Measurements from ENCODE around the gene NTRK3.

Gene NTRK3

GRCh38 chr15:88232771-88233201 lies 23.8 kb downstream of the NTRK3 start:
- H3K36me3 ChIP-seq (ENCODE audit: control insufficient read depth in 2 of 2, insufficient read depth in 2 of 2, low read length in 2 of 2), result no peaks in the 10 kb centered on the region
- no peak overlapping the region for H3K4me3 ChIP-seq (ENCODE audit: low read length in 2 of 2)
- H3K27ac ChIP-seq (ENCODE audit: low read depth in 2 of 2, low read length in 2 of 2), result no peak overlapping the region
- H3K4me1 ChIP-seq (ENCODE audit: control insufficient read depth in 2 of 2, insufficient read depth in 2 of 2, low read length in 2 of 2), result no peaks in the 10 kb centered on the region
- H3K9me3 ChIP-seq (ENCODE audit: control insufficient read depth in 2 of 2, low read length in 2 of 2), result no peaks in the 10 kb centered on the region
- H3K9ac ChIP-seq (ENCODE audit: low read depth in 1 of 2, low read length in 2 of 2), result no peak overlapping the region
- no peaks in the 10 kb centered on the region for H3K27me3 ChIP-seq (ENCODE audit: control insufficient read depth in 2 of 2, insufficient read depth in 2 of 2, low read length in 2 of 2)

GRCh38 chr15:88231909-88232644 lies 24.5 kb downstream of the NTRK3 start:
- Histone ChIP-seq H3K4me1 (ENCODE audit: control insufficient read depth in 2 of 2, insufficient read depth in 2 of 2, low read length in 2 of 2) (no peaks in the 10 kb centered on the region), H3K27me3 (ENCODE audit: control insufficient read depth in 2 of 2, insufficient read depth in 2 of 2, low read length in 2 of 2) (no peaks in the 10 kb centered on the region), H3K36me3 (ENCODE audit: control insufficient read depth in 2 of 2, insufficient read depth in 2 of 2, low read length in 2 of 2) (no peaks in the 10 kb centered on the region), H3K9ac (ENCODE audit: low read depth in 1 of 2, low read length in 2 of 2) (no peak overlapping the region), H3K4me3 (ENCODE audit: low read length in 2 of 2) (no peak overlapping the region), H3K9me3 (ENCODE audit: control insufficient read depth in 2 of 2, low read length in 2 of 2) (no peaks in the 10 kb centered on the region), H3K27ac (ENCODE audit: low read depth in 2 of 2, low read length in 2 of 2) (no peak overlapping the region)

- Histone ChIP-seq H3K9ac (ENCODE audit: low read depth in 1 of 2, low read length in 2 of 2) (no peak overlapping the region), H3K27me3 (ENCODE audit: control insufficient read depth in 2 of 2, insufficient read depth in 2 of 2, low read length in 2 of 2) (no peaks in the 10 kb centered on the region), H3K36me3 (ENCODE audit: control insufficient read depth in 2 of 2, insufficient read depth in 2 of 2, low read length in 2 of 2) (no peaks in the 10 kb centered on the region), H3K4me1 (ENCODE audit: control insufficient read depth in 2 of 2, insufficient read depth in 2 of 2, low read length in 2 of 2) (no peaks in the 10 kb centered on the region), H3K9me3 (ENCODE audit: control insufficient read depth in 2 of 2, low read length in 2 of 2) (no peaks in the 10 kb centered on the region), H3K27ac (ENCODE audit: low read depth in 2 of 2, low read length in 2 of 2) (no peak overlapping the region), H3K4me3 (ENCODE audit: low read length in 2 of 2) (no peak overlapping the region)
These were observed 25.7 kb downstream of the NTRK3 start for GRCh38 chr15:88230823-88231222.

DNA sequence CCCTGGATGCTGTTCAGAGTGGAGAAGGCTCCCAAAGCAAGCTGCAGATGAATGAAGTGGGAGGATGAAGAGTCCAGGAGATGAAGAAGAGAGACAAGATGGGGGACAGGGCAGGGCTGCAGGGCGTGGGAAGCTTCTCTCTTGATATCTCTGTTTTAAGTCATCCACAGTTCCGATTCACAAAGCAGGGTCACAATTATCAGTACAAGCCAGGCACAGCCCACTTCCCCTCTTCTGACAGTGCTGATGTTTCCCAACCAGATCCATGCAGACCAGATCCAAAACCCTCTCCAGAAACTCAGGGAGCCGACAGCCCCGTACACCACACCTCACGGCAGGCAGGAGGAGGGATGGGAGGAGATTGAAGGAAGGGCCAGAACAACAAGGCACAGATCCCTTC lies 31.1 kb downstream of the NTRK3 start:
- Histone ChIP-seq H3K4me3 (ENCODE audit: low read length in 2 of 2) (no peak overlapping the region), H3K4me1 (ENCODE audit: control insufficient read depth in 2 of 2, insufficient read depth in 2 of 2, low read length in 2 of 2) (no peaks in the 10 kb centered on the region), H3K9ac (ENCODE audit: low read depth in 1 of 2, low read length in 2 of 2) (no peak overlapping the region), H3K9me3 (ENCODE audit: control insufficient read depth in 2 of 2, low read length in 2 of 2) (no peaks in the 10 kb centered on the region), H3K27me3 (ENCODE audit: control insufficient read depth in 2 of 2, insufficient read depth in 2 of 2, low read length in 2 of 2) (no peaks in the 10 kb centered on the region), H3K36me3 (ENCODE audit: control insufficient read depth in 2 of 2, insufficient read depth in 2 of 2, low read length in 2 of 2) (no peaks in the 10 kb centered on the region), H3K27ac (ENCODE audit: low read depth in 2 of 2, low read length in 2 of 2) (no peak overlapping the region)

- Histone ChIP-seq H3K4me1 (ENCODE audit: control insufficient read depth in 2 of 2, insufficient read depth in 2 of 2, low read length in 2 of 2) (no peaks in the 10 kb centered on the region), H3K27ac (ENCODE audit: low read depth in 2 of 2, low read length in 2 of 2) (no peak overlapping the region), H3K9me3 (ENCODE audit: control insufficient read depth in 2 of 2, low read length in 2 of 2) (no peaks in the 10 kb centered on the region), H3K27me3 (ENCODE audit: control insufficient read depth in 2 of 2, insufficient read depth in 2 of 2, low read length in 2 of 2) (no peaks in the 10 kb centered on the region), H3K9ac (ENCODE audit: low read depth in 1 of 2, low read length in 2 of 2) (no peak overlapping the region), H3K4me3 (ENCODE audit: low read length in 2 of 2) (no peak overlapping the region), H3K36me3 (ENCODE audit: control insufficient read depth in 2 of 2, insufficient read depth in 2 of 2, low read length in 2 of 2) (no peaks in the 10 kb centered on the region)
These were observed 33.5 kb downstream of the NTRK3 start for GRCh38 chr15:88223084-88223483.

DNA sequence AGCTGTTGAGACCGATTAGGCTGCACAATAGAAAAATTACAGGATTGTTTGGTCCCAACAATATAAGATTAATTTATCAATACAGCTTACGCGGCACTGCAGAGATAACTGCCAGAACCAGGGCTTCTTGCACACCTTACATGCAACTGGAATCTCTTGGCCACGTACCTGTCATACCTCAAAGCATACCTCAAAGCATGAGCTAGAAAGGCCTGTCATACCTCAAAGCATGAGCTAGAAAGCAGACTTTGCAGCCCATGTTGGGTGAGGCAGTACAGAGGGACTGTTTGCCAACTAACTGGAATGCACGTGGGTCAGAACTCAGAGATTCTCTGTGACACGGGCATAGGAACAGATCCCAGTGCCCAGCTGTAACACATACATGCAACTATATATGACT lies 34.7 kb downstream of the NTRK3 start:
- Histone ChIP-seq H3K4me1 (ENCODE audit: control insufficient read depth in 2 of 2, insufficient read depth in 2 of 2, low read length in 2 of 2) (no peaks in the 10 kb centered on the region), H3K36me3 (ENCODE audit: control insufficient read depth in 2 of 2, insufficient read depth in 2 of 2, low read length in 2 of 2) (no peaks in the 10 kb centered on the region), H3K9ac (ENCODE audit: low read depth in 1 of 2, low read length in 2 of 2) (no peak overlapping the region), H3K9me3 (ENCODE audit: control insufficient read depth in 2 of 2, low read length in 2 of 2) (no peaks in the 10 kb centered on the region), H3K27ac (ENCODE audit: low read depth in 2 of 2, low read length in 2 of 2) (no peak overlapping the region), H3K4me3 (ENCODE audit: low read length in 2 of 2) (no peak overlapping the region), H3K27me3 (ENCODE audit: control insufficient read depth in 2 of 2, insufficient read depth in 2 of 2, low read length in 2 of 2) (no peaks in the 10 kb centered on the region)

GRCh38 chr15:88220443-88221335 lies 35.9 kb downstream of the NTRK3 start:
- H3K36me3 ChIP-seq (ENCODE audit: control insufficient read depth in 2 of 2, insufficient read depth in 2 of 2, low read length in 2 of 2), result no peaks in the 10 kb centered on the region
- H3K27me3 ChIP-seq (ENCODE audit: control insufficient read depth in 2 of 2, insufficient read depth in 2 of 2, low read length in 2 of 2), result no peaks in the 10 kb centered on the region
- H3K4me3 ChIP-seq (ENCODE audit: low read length in 2 of 2), result no peak overlapping the region
- no peak overlapping the region for H3K27ac ChIP-seq (ENCODE audit: low read depth in 2 of 2, low read length in 2 of 2)
- H3K9me3 ChIP-seq (ENCODE audit: control insufficient read depth in 2 of 2, low read length in 2 of 2), result no peaks in the 10 kb centered on the region
- no peak overlapping the region for H3K9ac ChIP-seq (ENCODE audit: low read depth in 1 of 2, low read length in 2 of 2)
- H3K4me1 ChIP-seq (ENCODE audit: control insufficient read depth in 2 of 2, insufficient read depth in 2 of 2, low read length in 2 of 2), result no peaks in the 10 kb centered on the region

DNA sequence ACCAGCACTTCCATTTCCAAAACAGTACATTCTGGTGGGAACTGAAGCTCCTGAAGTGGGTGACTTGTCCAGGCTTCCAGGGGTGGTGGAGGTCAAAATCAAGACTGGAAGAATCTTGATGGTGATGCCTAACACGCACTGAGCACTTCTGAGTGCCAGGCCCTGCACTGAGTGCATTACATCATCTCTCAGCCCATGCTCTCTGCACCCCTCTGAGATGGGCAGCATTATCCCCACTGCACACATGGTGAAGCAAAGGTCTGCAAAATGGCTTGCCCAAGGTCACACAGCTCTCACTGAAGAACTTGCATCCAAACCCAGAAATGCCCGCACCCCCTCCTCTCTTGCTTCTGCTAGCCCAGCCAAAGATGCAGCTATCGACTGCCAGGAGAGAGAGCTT lies 36.9 kb downstream of the NTRK3 start:
- Histone ChIP-seq H3K9ac (ENCODE audit: low read depth in 1 of 2, low read length in 2 of 2) (no peak overlapping the region), H3K27ac (ENCODE audit: low read depth in 2 of 2, low read length in 2 of 2) (no peak overlapping the region)

GRCh38 chr15:88218557-88219221 lies 37.9 kb downstream of the NTRK3 start:
- Histone ChIP-seq H3K9me3 (ENCODE audit: control insufficient read depth in 2 of 2, low read length in 2 of 2) (no peaks in the 10 kb centered on the region), H3K4me3 (ENCODE audit: low read length in 2 of 2) (no peak overlapping the region), H3K27me3 (ENCODE audit: control insufficient read depth in 2 of 2, insufficient read depth in 2 of 2, low read length in 2 of 2) (no peaks in the 10 kb centered on the region), H3K27ac (ENCODE audit: low read depth in 2 of 2, low read length in 2 of 2) (no peak overlapping the region), H3K36me3 (ENCODE audit: control insufficient read depth in 2 of 2, insufficient read depth in 2 of 2, low read length in 2 of 2) (no peaks in the 10 kb centered on the region), H3K4me1 (ENCODE audit: control insufficient read depth in 2 of 2, insufficient read depth in 2 of 2, low read length in 2 of 2) (no peaks in the 10 kb centered on the region), H3K9ac (ENCODE audit: low read depth in 1 of 2, low read length in 2 of 2) (no peak overlapping the region)

More for the DNA sequence above, 36.9 kb downstream of the NTRK3 start:
- H3K4me3 ChIP-seq (ENCODE audit: low read length in 2 of 2), result no peak overlapping the region
- H3K36me3 ChIP-seq (ENCODE audit: control insufficient read depth in 2 of 2, insufficient read depth in 2 of 2, low read length in 2 of 2), result no peaks in the 10 kb centered on the region
- no peaks in the 10 kb centered on the region for H3K27me3 ChIP-seq (ENCODE audit: control insufficient read depth in 2 of 2, insufficient read depth in 2 of 2, low read length in 2 of 2)
- no peaks in the 10 kb centered on the region for H3K4me1 ChIP-seq (ENCODE audit: control insufficient read depth in 2 of 2, insufficient read depth in 2 of 2, low read length in 2 of 2)
- H3K9me3 ChIP-seq (ENCODE audit: control insufficient read depth in 2 of 2, low read length in 2 of 2), result no peaks in the 10 kb centered on the region

- Histone ChIP-seq H3K27ac (ENCODE audit: low read depth in 2 of 2, low read length in 2 of 2) (no peak overlapping the region), H3K36me3 (ENCODE audit: control insufficient read depth in 2 of 2, insufficient read depth in 2 of 2, low read length in 2 of 2) (no peaks in the 10 kb centered on the region), H3K4me3 (ENCODE audit: low read length in 2 of 2) (no peak overlapping the region), H3K4me1 (ENCODE audit: control insufficient read depth in 2 of 2, insufficient read depth in 2 of 2, low read length in 2 of 2) (no peaks in the 10 kb centered on the region), H3K27me3 (ENCODE audit: control insufficient read depth in 2 of 2, insufficient read depth in 2 of 2, low read length in 2 of 2) (no peaks in the 10 kb centered on the region), H3K9me3 (ENCODE audit: control insufficient read depth in 2 of 2, low read length in 2 of 2) (no peaks in the 10 kb centered on the region), H3K9ac (ENCODE audit: low read depth in 1 of 2, low read length in 2 of 2) (no peak overlapping the region)
These were observed 41.4 kb downstream of the NTRK3 start for GRCh38 chr15:88215066-88215648.

Data from mucosa of rectum (tissue), 2 donors.